ENCODE data around the gene CPT2. TPM values are rescaled to one million over a fixed set of nuclear protein-coding genes. Genes with fewer than 3 reads are reported as not detected.

CPT2 gene
- total RNA-seq, 1 experiment from 2014 or later, result 58.5 TPM

- Histone ChIP-seq H3K27me3 (ENCODE audit: control insufficient read depth, insufficient read depth, low read length) (no peaks in the 10 kb centered on the region), H3K36me3 (replicated peaks; ENCODE audit: control insufficient read depth, insufficient read depth, low read length) (peaks cover 53% of the 10 kb centered on the region), H3K4me3 (ENCODE audit: insufficient read depth, low read depth, low read length) (no peak overlapping the region)
- no peak for DNase-seq
These were observed 60.2 kb downstream of the CPT2 start for GRCh38 chr1:53256511-53257453.

- Histone ChIP-seq H3K27me3 (ENCODE audit: control insufficient read depth, insufficient read depth, low read length) (no peaks in the 10 kb centered on the region), H3K4me3 (ENCODE audit: insufficient read depth, low read depth, low read length) (no peak overlapping the region), H3K36me3 (replicated peaks; ENCODE audit: control insufficient read depth, insufficient read depth, low read length) (peaks cover 61% of the 10 kb centered on the region)
- DNase-seq, result no peak
These were observed 60.9 kb downstream of the CPT2 start for GRCh38 chr1:53257454-53258081.

- no peak for DNase-seq
- no peak overlapping the region for H3K4me3 ChIP-seq (ENCODE audit: insufficient read depth, low read depth, low read length)
- no peaks in the 10 kb centered on the region for H3K27me3 ChIP-seq (ENCODE audit: control insufficient read depth, insufficient read depth, low read length)
- H3K36me3 ChIP-seq (replicated peaks; ENCODE audit: control insufficient read depth, insufficient read depth, low read length), result peaks cover 67% of the 10 kb centered on the region
These were observed 61.6 kb downstream of the CPT2 start for GRCh38 chr1:53258216-53258615.

- Histone ChIP-seq H3K27me3 (ENCODE audit: control insufficient read depth, insufficient read depth, low read length) (no peaks in the 10 kb centered on the region), H3K36me3 (replicated peaks; ENCODE audit: control insufficient read depth, insufficient read depth, low read length) (peaks cover 72% of the 10 kb centered on the region), H3K4me3 (ENCODE audit: insufficient read depth, low read depth, low read length) (no peak overlapping the region)
- no peak for DNase-seq
These were observed 63.3 kb downstream of the CPT2 start for GRCh38 chr1:53259932-53260331.

- H3K36me3 ChIP-seq (replicated peaks; ENCODE audit: control insufficient read depth, insufficient read depth, low read length), result peaks cover 74% of the 10 kb centered on the region
- H3K27me3 ChIP-seq (ENCODE audit: control insufficient read depth, insufficient read depth, low read length), result no peaks in the 10 kb centered on the region
- H3K4me3 ChIP-seq (ENCODE audit: insufficient read depth, low read depth, low read length), result no peak overlapping the region
- DNase-seq, result no peak
These were observed 64.1 kb downstream of the CPT2 start for GRCh38 chr1:53260631-53261247.

- Histone ChIP-seq H3K36me3 (replicated peaks; ENCODE audit: control insufficient read depth, insufficient read depth, low read length) (peaks cover 70% of the 10 kb centered on the region), H3K4me3 (ENCODE audit: insufficient read depth, low read depth, low read length) (no peak overlapping the region)
These were observed 65.4 kb downstream of the CPT2 start for GRCh38 chr1:53262000-53262399.

More at GRCh38 chr1:53262000-53262399, 65.4 kb downstream of the CPT2 start:
- no peak for DNase-seq
- H3K27me3 ChIP-seq (ENCODE audit: control insufficient read depth, insufficient read depth, low read length), result no peaks in the 10 kb centered on the region

Other genes starting within 250 kb of the CPT2 start
- not detected in 2 replicates for gene PODN, start 134.6 kb upstream of the CPT2 start, total RNA-seq (2014; rRNA removed; shearing (Covaris generic))
- 0.18 TPM in 1 of 2 replicates, not detected in the other for gene SLC1A7, start 54.2 kb upstream of the CPT2 start, total RNA-seq (2014; rRNA removed; shearing (Covaris generic))
- 74.1 and 94.6 TPM in 2 replicates for gene CZIB, start 23.8 kb downstream of the CPT2 start, total RNA-seq (2014; rRNA removed; shearing (Covaris generic))
- gene MAGOH, start 41.7 kb downstream of the CPT2 start, total RNA-seq (2014; rRNA removed; shearing (Covaris generic)), result 48.7 and 52.9 TPM in 2 replicates
- 144 and 157 TPM in 2 replicates for gene LRP8, start 131.2 kb downstream of the CPT2 start, total RNA-seq (2014; rRNA removed; shearing (Covaris generic))